Effector memory CD8-positive, alpha-beta T cell (primary cell): Measurements from ENCODE around the gene MBD2.

Experiments
- ATAC-seq: fragments of 150-1000 bp; cut with Tn5 transposase; replicated peaks from 2 replicates; pipeline ENCODE4 v1.10.0; 2021; ENCODE audit warnings: mild to moderate bottlenecking, moderate library complexity
- DNase-seq, 3 experiments: peaks; one replicate each; pipeline ENCODE4 v3.0.0; 2021
- H3K27ac Mint-ChIP-seq, 2 donors: one replicate each; pipeline ENCODE4 v1.8.0; 2022; ENCODE audit warnings: mild to moderate bottlenecking in 2 of 2, mixed read lengths in 2 of 2, moderate library complexity in 2 of 2
- H3K27me3 Mint-ChIP-seq, 2 donors: one replicate each; pipeline ENCODE4 v1.8.0; 2022; ENCODE audit warnings: mixed read lengths in 2 of 2
- H3K36me3 Mint-ChIP-seq: one replicate; pipeline ENCODE4 v1.8.0; 2022; ENCODE audit warnings: mild to moderate bottlenecking, moderate library complexity, mixed read lengths; ENCODE audit not compliant: insufficient read depth
- H3K4me1 Mint-ChIP-seq, 2 donors: one replicate each; pipeline ENCODE4 v1.8.0; 2022; ENCODE audit warnings: low read depth in 2 of 2, mixed read lengths in 2 of 2
- H3K4me3 Mint-ChIP-seq, 2 donors: one replicate each; pipeline ENCODE4 v1.8.0; 2022; ENCODE audit warnings: mild to moderate bottlenecking in 2 of 2, mixed read lengths in 2 of 2, moderate library complexity in 2 of 2
- H3K9me3 Mint-ChIP-seq, 2 donors: one replicate each; pipeline ENCODE4 v1.8.0; 2022; ENCODE audit warnings: mixed read lengths in 2 of 2

The MBD2 gene

GRCh38 chr18:54117853-54118773, 106.4 kb downstream of the MBD2 start:
- DNase-seq (no peak), ATAC-seq (no peak)
- Mint-ChIP-seq H3K9me3 (no peaks in the 10 kb centered on the region), H3K4me3 (no peak overlapping the region), H3K27ac (no peak overlapping the region), H3K4me1 (peaks cover 2 to 3% of the 10 kb centered on the region in 2 donors), H3K27me3 (peaks cover 1 to 17% of the 10 kb centered on the region in 2 donors), H3K36me3 (no peaks in the 10 kb centered on the region)

DNA sequence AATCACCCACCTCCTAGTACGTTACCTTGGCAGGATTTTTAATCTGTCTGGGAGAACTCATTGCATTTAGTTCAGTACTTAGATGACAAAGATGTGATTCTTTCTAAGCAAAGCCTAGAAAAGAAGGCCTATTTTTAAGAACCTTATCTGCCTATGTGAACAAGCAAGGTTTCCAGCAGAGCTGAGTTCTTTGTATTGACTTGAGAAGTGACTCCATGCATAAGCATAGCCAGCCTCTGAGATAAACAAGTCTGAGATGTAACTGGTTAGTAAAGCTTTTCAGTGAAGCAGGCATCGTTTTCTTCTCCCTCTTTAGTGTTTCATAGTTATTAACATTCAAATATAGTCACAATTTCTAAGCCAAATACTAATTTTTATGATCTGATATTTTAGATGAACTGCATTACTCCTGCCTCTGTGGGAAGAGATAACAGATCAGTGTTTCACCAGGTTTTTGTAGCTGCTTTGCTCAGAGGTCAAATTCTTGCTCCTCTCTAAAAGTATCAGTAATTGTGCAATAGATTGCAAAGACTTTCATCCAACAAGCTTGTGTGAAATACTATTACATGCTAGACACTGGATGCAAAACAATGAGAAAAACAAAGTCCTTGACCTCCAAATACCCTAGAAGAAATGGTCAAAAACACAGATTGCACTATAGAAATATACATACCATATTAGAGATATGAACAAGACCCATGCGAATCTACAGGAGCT, 107.8 kb downstream of the MBD2 start:
- H3K27me3 Mint-ChIP-seq = peaks cover 12 to 17% of the 10 kb centered on the region in 2 donors
- H3K27ac Mint-ChIP-seq = no peak overlapping the region
- ATAC-seq (no peak), DNase-seq (no peak)
- H3K4me3 Mint-ChIP-seq = no peak overlapping the region
- no peaks in the 10 kb centered on the region for H3K9me3 Mint-ChIP-seq
- H3K4me1 Mint-ChIP-seq = peaks cover 2 to 3% of the 10 kb centered on the region in 2 donors
- H3K36me3 Mint-ChIP-seq = no peaks in the 10 kb centered on the region

GRCh38 chr18:54112356-54112755, 112.1 kb downstream of the MBD2 start:
- peaks cover 17 to 18% of the 10 kb centered on the region in 2 donors for H3K27me3 Mint-ChIP-seq
- H3K36me3 Mint-ChIP-seq = no peaks in the 10 kb centered on the region
- H3K9me3 Mint-ChIP-seq = no peaks in the 10 kb centered on the region
- DNase-seq (no peak), ATAC-seq (no peak)
- H3K4me3 Mint-ChIP-seq = no peak overlapping the region
- H3K27ac Mint-ChIP-seq = no peak overlapping the region
- H3K4me1 Mint-ChIP-seq = no peaks in the 10 kb centered on the region

GRCh38 chr18:54109131-54109683, 115.3 kb downstream of the MBD2 start:
- DNase-seq (no peak), ATAC-seq (no peak)
- Mint-ChIP-seq H3K4me3 (no peak overlapping the region), H3K4me1 (no peaks in the 10 kb centered on the region), H3K36me3 (no peaks in the 10 kb centered on the region), H3K27me3 (peaks cover 11 to 18% of the 10 kb centered on the region in 2 donors), H3K27ac (no peak overlapping the region), H3K9me3 (no peaks in the 10 kb centered on the region)

DNA sequence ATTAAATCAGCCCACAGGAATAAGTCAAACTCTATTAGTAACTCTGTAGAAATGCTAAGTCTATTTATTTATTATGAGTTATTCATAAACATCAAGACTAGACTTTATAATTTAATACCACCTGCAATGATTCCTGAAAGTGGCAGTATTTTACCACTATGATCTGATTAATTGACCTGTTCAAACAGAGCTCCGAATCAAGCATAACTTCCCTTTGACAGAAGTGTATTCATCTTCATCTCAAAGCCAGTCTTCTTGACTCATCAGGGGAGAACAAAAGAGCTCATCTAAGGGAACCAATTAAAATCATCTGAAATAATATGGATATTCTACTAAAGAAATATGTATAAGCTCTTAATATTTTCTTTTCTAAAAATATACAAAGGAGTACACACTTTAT, 122.3 kb downstream of the MBD2 start:
- Mint-ChIP-seq H3K4me1 (no peaks in the 10 kb centered on the region), H3K4me3 (no peak overlapping the region), H3K9me3 (peaks cover 3 to 7% of the 10 kb centered on the region in 2 donors)

More for the DNA sequence above, 122.3 kb downstream of the MBD2 start:
- DNase-seq (no peak), ATAC-seq (no peak)
- Mint-ChIP-seq H3K27ac (no peak overlapping the region), H3K36me3 (no peaks in the 10 kb centered on the region), H3K27me3 (peaks cover 0 to 18% of the 10 kb centered on the region in 2 donors)
